ENCODE data around the gene ABI1.
"Not testable (repeated sequence)": the region's sequence is repeated elsewhere in the genome, so short reads cannot be mapped to it uniquely, and the experiment has no call there.

The ABI1 gene

DNA sequence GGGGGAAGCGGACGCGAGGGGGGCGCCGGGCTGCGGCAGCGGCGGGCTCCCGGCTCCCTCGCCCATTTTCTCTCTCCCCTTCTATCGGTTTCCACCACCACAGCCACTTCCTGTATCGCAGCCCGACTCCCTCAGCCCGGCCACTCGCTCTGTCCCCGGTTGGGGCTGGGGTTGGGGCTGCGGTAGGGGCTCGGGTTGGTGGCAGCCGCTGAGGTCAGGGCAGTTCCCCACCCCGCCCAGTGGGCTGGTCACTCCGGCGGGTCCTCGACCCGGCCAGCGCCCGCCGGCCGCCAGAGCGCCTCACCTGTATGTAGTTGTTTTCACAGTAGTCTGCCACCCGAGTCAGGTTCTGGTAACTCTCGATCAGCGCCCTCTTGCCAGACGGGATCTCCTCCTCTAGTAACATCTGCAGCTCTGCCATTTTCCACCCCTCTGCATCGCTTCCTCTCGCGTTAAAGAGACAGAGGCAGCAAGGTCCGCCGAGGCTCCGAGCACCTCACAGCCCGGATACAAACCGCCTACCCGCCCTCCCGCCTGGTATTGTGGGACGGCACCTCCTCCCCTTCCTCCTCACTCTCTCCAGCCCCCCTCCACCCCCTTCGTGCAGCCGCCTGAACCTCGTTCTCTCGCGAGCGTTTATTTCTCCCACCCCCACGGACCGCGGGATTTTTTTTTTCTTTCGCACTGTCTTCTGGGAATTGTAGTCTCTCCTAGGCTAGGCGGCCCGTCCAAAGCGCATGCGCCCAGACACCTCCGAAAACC is at the start of gene ABI1:
ABI1 (minus strand) TSS at position 516 of the 762 bp plus-strand sequence; CDS start at position 421, 95 bp downstream.
- DNase-seq (ENCODE audit: low read depth): peak; percentile 99

DNA sequence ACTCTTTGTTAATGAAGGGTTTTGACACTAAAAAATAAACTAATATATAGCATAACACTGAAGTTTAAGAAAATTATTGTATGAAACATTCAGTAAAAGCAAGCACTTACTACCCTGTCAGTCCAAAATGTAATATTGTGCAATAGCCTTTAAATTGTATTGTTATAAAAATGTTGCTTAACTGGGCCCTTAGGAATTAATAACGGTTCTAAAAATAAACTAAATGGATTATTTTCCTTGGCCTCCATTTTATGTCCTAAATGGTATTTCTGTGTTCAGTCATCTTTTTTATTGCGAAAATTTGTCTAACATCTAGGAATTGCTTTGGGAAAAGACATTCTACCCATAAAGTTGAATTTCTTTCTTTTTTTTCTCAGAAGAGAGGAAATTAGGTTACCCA is 49.0 kb upstream of the ABI1 start:
- DNase-seq (ENCODE audit: low read depth): no peak

DNA sequence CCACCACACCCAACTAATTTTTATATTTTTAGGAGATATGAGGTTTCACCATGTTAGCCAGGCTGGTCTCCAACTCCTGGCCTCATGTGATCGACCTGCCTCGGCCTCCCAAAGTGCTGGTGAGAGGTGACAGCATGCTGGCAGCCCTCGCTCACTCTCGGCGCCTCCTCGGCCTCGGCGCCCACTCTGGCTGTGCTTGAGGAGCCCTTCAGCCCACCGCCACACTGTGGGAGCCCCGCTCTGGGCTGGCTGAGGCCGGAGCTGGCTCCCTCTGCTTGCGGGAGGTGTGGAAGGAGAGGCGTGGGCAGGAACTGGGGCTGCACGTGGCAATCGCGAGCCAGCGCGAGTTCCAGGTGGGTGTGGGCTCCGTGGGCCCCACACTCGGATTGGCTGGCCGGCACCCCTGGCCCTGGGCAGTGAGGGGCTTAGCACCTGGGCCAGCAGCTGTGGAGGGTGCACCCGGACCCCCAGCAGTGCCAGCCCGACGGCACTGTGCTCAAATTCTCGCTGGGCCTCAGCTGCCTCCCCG is 44.6 kb upstream of the ABI1 start:
- DNase-seq (ENCODE audit: low read depth): not testable (repeated sequence)

DNA sequence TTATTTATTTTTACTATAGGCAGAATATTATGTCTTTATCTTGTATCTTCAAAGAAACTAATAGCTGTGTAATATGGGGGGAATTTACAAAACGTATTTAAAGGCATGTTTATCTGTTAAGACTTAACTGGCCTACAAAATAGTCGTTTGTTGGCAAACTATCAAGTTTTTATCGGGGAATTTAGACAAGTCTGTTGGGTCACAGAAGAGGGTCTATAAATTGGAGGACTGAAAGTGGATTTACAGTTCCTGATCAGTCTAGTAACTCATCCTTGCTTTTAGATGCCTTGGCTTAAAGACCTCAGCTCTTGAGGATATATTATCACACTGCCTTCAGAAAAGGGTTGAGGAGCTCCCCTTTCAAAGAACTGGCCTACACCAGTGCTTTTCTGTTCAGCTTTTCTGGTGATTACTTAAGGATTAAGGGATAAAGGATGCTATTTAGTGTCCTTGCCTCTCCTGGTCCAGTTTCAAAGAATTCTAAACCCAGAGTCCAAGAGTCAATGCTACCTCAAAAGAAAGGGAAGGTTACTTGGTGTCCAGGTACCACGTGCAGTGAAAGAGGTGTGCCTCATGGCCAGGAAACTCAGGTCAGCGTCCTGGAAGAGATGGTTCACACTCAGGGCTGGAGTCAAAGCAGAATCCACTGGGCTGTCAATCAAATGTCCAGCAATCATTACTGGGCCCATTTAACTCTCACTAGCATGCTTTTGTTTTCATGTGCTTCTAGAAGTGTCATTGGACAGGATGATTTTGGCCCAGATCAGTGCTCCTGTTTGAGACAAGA is 42.9 kb upstream of the ABI1 start:
- DNase-seq (ENCODE audit: low read depth): no peak

DNA sequence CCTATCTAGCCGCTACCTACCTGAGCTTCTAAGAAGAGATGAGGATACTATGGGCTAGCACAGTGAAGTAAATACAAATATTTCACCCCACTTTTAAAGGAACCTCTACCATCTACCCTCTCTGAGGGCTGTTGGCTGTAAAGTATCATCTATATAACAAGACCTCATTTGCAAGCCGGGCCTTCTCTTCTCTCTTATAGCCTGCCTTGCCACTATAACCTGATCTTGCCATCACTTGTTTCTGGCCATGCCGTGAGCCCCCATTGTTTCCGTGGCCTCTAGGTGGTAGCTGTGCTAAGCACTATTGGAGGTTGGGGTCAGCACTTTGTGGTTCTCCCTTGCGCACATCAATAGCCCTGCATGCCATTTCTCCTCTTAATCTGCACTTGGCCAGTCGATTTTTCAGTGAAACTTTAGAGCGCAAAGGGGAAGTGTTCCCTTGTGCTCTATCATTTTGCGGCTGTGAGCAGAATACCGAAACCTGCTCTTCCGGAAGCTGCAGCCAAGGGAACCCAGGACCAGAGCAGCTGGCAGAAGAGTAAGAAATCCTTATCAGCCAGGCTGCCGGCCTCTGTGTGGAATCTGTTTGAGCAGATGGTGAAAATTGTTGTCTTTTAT is 31.7 kb upstream of the ABI1 start:
- DNase-seq (ENCODE audit: low read depth): not testable (repeated sequence)

DNA sequence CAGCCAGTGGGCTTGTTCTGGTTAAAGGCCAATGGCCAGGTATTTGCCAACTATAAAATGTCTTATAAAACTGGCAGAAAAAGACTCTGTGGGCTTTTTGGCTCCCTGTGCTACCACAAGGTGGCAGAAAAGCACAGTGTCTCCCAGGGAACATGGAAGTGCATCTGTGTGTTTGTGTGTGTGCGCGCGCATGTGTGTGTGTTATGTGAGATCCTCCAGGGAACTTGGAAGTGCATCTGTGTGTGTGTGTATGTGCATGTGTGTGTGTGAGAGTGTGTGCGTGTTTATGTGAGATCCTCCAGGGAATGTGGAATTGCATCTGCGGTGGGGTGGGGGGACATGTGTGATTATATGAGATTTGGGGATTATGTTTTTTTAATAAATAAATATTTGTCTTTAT is 30.2 kb upstream of the ABI1 start:
- DNase-seq (ENCODE audit: low read depth): peak; percentile 69

DNA sequence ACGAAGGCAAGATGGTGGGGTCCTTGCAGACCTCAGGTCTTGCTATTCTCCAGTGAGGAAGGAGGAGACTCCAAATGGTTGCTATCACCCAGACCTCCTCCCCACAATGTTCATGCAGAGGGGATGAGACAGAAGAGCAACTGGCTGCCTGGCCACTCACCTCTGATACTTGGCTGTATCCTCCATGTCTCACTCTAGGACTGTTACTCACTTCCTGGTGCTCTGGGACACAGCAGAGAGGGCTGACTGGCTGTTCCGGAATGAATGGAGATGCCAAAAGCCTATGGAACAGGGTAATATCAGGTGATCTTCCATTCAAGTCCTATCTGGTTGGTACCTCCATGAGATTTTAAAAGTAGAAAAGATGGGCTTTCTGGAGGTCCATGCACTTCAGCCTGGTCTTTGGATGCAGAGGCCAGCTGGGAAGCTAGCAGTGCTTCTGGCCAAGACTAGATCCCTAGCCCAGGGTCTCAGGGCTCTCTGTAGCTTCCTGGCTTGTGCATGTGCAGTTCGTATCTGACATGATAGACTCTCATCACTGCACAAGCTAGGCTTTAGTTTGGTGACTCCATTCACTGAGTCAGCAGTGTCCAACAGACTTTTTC is 27.0 kb upstream of the ABI1 start:
- DNase-seq (ENCODE audit: low read depth): peak; percentile 68

DNA sequence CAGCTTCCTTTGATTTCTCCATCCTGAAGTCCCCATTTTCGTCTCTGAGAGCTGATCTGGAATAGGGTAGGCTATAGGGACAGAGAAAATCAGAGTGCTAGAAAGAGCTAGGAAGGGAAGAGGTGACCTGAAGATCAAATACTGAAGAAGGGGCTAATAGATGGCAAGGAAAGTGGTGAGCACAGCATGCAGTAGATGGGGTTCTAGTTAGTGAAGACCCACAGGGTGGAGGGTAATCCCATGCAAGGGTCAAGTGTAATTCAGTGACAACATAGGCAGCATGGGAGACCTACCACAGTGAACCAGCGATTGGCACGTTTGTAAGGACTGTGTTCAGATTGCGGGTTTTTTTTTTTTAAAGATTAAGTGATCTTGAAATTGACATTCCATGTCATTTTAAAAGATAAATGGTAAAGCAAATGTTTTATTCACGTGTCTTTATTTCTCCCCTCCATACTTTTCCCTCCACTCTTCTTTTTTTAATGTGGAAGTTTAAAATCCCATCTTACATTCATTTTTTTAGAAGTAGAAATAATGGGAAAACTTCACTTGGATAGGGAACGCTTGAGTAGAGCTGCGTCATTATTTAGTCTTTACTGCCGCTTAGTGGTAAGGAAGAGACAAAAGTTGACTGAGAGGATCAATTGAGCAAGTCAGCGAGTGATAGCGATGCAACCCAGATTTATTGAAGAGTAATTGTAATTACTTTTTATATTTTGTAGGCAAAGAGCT is 21.0 kb upstream of the ABI1 start:
- DNase-seq (ENCODE audit: low read depth): peak; percentile 81

DNA sequence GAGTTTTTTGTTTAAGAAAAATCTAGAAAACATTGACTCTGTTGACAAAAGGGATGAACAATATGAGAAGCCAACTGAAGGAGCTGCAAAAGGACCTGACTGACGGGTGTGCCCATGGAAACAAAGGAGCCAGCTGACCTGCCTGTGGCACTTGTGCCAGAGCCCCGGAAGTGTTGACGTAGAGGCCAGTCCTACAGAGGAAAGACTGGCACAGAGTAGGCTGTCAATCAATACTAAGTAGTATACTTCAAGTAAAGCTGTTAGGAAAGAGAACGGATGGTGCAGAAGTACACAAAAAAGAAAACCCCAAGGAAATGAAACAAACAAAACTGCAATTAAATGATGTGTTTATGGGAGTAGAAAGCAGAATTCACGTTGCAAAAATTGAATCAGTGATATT is 19.0 kb upstream of the ABI1 start:
- no peak for DNase-seq (ENCODE audit: low read depth)

DNA sequence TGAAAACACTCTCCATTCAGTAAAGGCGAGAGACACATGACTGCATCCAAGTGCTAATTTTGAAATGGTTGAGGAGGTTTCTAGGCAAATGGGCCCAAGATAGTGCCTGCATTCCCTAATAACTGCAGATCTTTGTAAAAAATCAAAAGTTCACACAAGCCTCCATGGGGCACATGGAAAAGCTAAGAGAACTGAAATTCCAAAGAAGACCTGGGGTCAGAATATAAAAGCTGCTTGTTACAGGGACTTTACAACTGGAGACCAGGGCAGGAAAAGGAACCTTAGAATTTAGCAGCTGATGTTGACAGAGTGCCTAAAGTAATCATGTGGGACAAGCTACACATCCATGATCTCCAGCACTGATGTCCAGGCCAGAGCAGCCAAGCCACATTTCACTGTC is 10.0 kb upstream of the ABI1 start:
- DNase-seq (ENCODE audit: low read depth): no peak

DNA sequence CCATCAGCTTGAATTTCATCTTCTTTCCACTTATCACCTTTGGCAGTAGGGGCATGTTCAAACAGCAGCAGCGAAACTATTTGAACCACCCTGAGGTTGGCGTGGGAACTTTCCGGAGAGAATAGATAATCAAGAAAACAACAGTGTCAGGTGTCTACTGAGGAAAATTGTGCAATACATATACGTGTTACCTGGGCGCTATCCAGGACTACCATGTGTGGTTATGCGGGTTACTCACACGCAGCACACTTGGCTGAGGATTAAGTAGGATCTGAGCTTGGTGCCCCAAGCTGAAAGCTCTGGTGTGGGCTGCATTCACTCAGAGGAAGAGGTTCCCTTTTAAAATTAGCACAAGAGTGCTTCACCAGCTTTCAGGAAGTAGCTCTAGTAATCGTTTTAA is 8.8 kb upstream of the ABI1 start:
- no peak for DNase-seq (ENCODE audit: low read depth)

DNA sequence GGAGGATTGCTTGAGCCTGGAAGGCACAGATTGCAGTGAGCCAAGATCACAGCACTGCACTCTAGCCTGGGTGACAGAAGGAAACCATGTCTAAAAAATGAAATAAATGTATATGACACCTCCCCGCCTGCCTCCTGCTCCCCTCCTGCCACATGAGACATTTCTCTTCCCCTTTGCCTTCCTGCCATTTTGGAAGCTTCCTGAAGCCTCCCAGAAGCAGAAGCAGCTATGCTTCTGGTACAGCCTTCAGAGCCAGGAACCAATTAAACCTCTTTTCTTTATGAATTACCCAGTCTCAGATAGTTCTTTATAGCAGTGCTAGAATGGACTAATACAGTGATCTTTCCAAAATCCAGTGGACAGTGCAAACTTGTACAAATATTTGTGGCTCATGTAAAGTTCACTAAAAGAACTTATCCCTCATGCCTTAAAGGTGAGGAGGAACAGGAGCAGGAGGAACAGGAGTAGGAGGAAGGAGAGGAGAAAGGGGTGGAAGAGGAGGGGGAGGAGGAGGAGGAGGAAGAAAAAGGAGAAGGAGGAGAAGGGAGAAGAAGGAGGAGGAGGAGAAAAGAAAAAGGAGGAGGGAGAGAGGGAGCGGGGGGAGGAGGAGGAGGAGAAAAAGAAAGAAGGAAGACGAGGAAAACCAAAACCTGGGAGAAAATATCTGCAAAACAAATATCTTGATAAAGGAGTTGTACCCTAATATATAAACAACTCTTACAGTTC is 2.8 kb upstream of the ABI1 start:
- DNase-seq (ENCODE audit: low read depth): no peak

DNA sequence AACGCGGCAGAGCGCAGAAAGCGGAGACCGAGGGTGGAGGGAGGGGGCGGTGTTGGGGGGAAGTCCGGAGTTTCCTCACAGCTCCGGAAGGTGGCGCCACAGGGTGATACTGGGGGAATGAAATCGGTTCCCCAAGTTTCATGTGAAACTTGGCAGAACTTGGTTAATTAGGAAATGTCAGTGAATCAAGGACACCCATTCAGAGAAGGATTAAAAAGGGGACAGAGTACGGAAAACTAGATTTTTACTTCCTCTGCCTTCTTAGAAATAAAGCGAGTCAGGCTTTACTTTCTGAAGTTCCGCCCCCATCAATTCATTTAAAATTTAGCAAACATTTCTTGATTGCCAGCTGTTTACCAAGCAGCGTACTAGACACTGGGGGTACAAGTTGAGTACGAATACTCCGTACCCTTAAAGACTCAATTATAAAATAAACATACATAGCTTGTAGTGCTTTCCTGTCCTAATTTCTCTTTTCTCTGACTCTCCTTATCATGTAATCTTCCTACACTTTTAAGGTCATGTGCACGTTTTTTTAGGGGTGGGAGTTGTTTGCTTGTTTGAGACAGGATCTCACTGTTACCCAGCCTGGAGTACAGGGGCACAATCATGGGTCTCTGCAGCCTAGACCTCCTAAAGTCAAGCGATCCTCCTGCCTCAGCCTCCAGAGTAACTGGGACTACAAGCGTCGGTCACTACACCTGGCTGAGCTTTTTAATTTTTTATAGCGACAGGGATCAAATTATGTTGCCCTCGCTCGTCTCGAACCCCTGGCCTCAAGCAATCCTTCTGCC is 644 bp upstream of the ABI1 start:
- DNase-seq (ENCODE audit: low read depth): no peak

DNA sequence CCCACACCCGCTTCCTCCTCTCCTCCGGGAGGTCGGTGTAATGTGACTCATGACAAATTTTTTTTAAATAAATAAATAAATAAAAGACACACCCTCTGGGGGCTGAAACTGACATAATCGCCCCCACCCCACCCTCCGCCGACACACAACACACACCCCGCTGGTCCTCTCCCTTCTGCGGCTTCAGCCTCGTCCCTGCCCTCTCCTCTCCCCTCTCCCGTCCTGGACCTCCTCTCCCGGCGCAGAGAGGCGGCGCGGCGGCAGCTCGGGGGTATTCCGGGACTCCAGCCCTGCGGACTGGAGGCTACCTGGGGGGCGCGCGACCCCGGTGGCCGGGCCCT is 686 bp downstream of the ABI1 start:
- peak; percentile 85 for DNase-seq (ENCODE audit: low read depth)

DNA sequence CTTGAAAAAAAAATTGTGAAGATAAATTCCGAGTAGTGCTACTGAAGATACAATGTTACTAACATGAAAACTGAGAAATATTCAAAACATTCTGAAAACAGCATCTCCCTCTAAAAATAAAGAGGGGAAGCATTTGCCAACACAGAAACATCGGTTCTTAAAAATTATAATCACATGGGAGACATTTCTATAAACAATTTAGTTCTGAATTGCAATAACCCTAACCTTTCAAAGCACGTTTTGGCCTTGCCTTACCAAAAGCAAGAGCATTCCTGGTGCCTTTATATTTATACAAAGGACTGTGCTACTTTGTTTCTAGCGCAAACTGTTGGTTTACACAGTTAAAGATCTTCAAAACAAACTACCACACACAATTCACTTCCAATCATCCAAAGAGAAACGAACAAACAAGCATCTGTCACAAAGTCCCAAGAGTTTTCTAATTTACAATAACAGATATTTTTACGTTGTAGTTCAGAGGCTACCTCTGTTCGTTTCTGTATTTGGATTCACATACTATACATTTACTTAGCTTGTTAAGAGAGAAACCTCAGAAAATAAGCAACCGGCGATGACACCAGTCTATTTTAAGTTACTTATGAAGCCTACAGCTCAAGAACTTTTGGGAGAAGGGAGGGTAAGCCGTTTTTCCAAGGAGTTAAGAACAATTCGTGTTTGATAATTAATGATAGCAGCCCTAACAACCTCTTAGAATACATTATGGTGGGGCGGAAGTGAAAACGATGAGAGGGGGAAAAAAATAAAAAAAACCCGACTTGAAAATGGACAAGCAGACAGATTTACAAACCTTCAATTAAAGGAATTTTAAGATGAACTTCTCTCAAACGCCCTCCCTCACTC is 1.3 kb downstream of the ABI1 start:
- peak; percentile 20 for DNase-seq (ENCODE audit: low read depth)

DNA sequence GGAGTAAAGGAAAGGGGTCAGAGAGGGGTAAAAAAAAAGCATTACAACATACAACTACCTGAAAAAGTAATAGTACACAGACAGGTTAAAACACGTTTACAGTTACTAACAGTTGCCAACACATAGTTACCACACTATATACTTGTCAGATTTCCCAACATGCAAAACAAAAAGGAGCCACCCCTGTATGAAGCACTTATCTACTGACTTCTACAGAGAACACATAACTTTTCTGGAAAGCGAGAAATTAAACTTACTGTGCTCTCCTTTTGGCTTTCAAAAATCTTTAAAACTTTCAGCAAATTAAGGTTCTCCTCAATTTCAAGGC is 2.1 kb downstream of the ABI1 start:
- peak; percentile 15 for DNase-seq (ENCODE audit: low read depth)

DNA sequence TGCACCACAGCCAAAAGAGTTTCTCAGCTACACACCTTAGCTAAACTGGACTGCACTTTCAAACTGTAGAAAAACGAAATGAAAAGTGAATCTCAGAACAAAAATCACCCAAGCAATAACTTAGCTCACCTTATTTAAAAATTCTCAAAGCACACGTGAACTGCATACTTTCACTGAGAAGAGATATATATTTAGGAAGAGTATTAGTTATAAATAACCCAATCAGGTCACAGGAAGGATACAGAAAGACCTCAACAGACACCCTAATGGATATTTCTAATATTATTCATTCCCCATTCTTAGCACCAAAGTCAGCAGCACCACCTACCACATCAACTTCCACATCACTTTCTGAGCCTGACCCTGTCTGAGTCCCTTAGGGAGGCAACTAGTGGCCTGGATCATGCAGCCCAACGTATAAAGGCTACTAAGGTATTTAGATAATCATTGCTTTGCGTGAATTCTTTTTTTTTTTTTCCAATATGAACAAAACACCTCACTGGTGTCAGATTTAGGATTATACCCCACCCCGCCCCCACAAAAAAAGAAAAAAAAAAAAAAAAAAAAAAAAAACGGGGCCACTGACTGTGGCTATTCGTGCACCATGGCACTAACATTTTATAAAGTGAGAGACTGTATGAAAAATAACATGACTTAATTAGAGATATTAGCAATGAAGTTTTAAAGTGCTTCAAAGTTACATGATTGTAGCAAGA is 2.6 kb downstream of the ABI1 start:
- DNase-seq (ENCODE audit: low read depth): peak; percentile 60

DNA sequence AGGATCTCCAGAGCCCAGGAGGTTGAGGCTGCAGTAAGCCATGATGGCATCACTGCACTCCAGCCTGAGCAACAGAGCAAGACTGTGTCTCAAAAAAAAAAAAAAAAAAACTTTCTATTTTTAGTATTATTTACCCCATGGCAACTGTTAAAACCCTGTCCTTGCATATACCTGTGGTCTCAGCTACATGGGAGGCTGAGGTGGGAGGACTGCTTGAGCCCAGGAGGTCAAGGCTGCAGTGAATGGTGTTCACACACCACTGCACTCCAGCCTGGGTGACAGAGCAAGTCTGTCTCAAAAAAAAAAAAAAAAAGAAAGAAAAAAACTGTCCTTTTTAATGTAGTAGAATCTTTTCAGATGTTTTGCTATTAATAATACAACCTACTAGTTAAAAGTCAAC is 3.2 kb downstream of the ABI1 start:
- not testable (repeated sequence) for DNase-seq (ENCODE audit: low read depth)

DNA sequence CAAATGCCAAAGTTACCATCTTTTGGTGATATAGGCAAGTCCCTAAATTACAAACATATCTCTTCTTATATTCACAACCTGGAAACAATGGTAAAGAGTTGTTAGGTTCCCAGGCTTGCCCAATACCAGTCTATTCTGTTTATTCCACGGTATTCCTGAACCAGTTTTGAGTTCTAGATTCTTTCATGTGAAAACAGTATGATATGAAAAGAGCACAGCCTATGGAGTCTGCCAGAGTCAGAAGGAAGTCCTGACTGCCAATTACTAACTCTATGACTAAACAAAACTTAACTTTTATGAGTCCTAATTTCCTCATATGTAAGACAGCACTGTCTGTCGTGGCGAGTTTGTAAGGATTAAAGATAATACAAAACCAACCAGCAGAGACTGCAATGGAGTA is 5.6 kb downstream of the ABI1 start:
- DNase-seq (ENCODE audit: low read depth): peak; percentile 56

Measured in ELR (cell line).